Activated CD8-positive, alpha-beta memory T cell treated with anti-CD3 and anti-CD28 coated beads, Interleukin-2, amount 50 U/mL, for 1 hour (primary cell): Measurements from ENCODE around the gene DCHS2.
"Not testable (repeated sequence)": the region's sequence is repeated elsewhere in the genome, so short reads cannot be mapped to it uniquely, and the experiment has no call there.

Source experiments
- DNase-seq: peaks from one replicate; pipeline ENCODE4 v3.0.0-alpha.2; 2020; ENCODE audit errors: extremely low read depth

DCHS2 gene

DNA sequence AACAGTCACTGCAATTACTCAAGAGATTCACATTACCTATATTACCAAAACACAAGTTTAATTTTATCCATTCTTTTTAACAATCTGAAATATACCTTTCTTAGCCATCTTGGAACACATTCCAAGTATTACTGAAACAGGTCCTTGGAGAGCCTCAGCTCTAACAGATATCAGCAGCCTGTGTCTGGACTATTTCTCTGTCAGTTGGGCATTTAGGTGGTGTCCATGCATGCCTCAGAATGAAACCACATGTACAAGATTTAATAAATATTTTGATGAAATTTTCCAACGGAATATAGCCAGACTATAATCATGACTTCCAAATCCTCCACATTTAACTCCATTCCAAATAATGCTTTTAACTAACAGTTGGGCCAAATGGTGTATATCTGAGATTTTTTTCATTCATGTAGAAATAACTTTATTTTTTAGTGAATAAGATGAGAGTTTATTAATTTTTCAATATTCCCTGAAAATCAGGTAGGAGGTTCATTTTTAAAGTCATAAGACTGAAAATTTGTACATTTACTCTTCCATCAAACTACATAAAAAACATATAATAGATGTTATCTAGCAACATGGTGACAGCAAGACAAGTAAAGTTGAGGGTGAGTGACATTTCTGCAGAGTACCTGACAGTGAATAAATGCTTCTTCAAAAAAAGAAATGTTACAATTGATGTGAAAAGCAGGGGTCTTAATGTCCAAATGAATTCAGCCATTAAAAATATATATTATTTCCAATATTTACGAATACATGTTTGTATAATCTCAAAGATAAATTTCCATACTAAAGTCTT is 174.2 kb downstream of the DCHS2 start:
- DNase-seq: no peak

DNA sequence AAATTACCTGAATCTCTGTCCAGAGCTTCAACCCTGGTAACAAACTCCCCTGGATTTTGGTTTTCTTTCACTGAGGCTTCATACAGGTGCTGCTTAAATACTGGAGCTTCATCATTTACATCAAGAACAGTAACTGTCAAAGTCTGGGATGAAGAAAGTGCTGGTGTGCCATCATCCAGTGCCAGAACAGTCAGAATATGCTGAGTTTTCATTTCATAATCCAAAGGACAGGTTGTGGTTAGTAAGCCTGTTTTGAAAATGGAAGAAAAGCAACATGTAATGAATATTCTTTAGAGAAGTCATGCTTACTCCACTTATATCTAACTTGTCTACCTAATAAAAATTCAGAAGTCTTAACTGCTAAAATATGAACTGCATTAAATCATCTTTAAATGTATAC is 175.9 kb downstream of the DCHS2 start:
- DNase-seq: no peak

- DNase-seq: no peak
These were observed 177.4 kb downstream of the DCHS2 start for GRCh38 chr4:154314248-154314647.

DNA sequence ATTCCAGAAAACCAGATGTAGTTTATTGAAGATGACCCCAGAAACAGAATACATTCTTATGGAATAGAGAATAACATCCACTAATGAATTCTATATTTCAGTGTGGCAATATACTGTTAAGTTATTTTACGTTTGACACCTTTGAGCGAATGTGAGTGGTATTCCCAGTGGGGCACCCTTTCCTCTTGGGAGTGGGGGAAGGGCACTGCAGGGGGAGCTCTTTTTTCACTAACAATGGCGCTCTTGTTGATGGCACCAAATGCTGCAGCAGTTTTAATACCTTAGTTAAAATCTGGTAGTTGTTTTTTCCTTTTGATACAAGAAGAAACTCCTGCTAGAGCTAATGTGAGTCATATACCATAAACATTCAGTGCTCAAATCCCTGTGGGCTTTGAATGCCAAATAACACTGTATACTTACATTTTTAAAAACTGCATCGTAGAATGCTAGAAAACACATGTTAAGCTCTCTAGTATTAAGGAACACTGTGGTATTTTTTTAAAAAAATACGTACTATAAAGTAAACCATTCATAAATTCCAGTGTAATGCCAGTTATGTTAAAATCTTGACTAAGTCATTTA is 178.5 kb downstream of the DCHS2 start:
- no peak for DNase-seq

GRCh38 chr4:154312246-154312645 is 179.4 kb downstream of the DCHS2 start:
- no peak for DNase-seq

- no peak for DNase-seq
These were observed 181.0 kb downstream of the DCHS2 start for GRCh38 chr4:154310578-154310977.

GRCh38 chr4:154308207-154308606 is 183.4 kb downstream of the DCHS2 start:
- no peak for DNase-seq

DNA sequence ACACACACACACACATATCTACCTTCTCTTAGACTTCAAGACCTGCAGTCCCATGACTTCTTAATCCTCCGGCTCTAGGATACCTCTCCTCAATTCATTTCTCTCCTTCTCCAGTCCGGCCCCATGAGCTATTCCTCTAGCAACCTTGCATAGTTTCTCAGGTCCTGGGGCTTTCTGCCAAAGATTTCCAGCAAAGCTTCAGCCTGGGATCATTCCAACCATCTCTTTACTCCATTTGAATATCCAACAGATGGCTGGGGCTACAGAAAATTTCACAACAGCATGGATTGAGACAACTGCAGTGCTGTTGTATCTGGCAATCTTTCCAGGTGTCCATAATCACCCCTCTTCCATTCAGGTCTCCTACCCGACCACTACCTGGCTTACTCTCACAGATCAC is 184.1 kb downstream of the DCHS2 start:
- no peak for DNase-seq

DNA sequence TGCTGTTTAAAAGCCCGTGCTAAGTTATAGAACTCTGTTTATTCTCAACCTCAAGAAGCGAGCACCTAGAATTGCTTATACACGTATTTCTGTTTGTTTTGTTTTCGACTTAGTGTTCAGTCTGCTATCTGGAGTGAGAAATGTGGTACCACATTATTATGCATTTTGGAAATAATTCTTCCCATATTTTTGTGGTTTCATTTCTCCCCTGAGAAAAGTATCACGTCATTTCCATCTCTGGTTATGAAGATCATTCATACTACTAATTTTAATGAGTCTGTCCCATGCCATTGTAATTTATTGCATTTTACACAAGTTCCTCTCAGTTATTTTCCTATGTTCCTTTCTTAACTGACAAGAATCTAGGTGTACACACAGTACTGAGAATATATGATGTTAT is 186.0 kb downstream of the DCHS2 start:
- no peak for DNase-seq

DNA sequence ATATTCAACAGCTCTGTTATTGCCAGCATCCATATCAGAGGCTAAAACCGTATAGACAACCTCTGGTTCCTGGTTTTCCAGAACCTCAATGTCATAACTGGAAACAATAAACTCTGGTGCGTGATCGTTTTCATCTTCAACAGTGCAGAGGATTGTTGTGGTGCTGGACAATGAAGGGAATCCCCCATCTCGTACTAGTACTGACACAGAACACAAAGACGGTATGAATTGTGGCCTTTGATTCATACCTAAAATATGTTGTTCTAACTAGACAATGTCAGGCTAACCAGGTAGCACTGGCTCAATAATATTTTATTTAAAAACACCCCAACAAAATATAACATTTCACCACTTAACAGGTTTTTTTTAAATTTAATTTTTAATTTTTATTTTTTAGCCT is 186.9 kb downstream of the DCHS2 start:
- no peak for DNase-seq

DNA sequence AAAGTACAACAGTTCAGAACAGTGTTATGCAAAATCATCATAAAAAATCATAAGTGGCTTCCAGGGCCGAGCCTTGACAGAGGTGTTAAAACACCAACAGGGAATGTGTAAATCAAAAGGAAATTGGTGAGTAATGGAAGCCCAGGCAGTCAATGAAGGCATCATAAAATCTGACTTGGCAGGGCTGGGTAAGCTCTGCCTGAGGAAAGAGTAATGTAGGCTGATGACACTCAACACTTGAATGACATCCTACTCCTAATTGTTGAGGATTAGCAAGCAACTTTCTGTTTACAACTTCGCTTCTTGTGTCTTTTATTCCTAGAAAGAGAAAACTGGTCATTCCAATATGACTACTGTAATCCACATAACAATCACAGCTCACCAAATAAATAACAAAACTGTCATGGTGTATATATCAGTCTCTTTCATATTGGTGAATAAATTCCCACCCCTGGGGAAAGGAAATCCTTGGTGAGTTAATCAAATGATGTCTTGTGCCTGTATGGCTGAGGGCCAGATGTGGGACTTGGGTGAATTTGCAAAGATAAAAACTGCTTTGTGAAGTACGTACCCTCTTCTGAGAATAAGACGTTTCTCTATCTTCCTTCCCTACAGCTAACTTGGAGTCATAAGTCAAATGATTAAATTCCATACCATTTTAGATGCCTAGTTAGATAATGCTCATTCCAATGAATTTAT is 196.8 kb downstream of the DCHS2 start:
- no peak for DNase-seq

DNA sequence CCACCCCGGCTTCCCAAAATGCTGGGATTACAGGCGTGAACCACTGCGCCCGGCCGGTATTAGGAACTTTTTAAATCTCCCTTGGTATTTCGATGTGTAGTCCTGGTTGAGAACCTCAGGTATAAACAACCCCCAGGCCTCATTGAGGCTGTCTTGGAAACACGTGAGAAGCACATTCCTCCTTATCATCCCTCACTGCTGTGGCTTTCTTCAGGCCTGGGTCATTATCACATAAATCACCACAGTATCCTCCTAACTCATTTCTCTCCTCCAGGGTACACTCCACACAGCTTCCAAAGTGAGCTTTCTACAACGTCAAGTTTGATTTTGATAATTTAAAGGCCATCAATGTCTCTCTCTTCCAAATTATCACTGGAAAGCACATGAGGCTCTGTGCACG is 198.2 kb downstream of the DCHS2 start:
- DNase-seq: no peak

DNA sequence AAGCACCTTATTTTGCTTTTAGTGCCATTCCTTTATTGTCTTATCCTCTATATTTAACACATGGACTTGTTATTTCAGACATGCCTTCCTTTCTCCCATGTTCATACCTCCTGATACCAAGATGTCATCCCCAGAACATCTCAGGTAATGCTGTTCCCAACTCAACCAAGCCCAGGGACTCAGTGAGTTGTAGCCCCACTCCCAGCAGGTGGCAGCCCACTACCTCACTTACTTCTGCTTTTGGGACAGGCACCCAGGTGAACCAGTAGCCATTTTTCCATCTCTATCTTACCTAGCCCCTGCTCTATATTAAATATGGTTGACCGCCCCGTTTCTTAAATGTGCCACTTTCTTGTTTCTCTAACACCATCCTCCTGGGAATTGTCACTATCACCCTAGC is 199.0 kb downstream of the DCHS2 start:
- DNase-seq: no peak

DNA sequence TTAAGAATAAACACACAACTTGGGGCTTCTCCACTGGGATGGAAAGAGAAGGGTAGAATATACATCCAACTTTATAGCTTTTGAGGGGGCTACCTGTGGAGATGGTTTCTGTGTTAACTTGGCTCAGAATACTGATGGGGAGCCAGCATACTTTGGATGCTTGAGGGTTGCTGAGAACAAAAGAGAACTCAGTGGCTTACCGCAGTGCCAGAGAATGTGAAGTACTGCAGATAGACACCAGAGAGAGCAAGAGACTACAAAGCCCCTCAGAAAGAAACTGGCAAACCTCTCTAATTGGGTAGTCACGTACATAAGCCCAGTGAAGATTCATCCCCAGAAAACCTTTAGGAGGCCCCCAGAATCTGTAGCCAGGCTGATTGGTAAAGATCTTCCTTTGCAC is 214.4 kb downstream of the DCHS2 start:
- no peak for DNase-seq

DNA sequence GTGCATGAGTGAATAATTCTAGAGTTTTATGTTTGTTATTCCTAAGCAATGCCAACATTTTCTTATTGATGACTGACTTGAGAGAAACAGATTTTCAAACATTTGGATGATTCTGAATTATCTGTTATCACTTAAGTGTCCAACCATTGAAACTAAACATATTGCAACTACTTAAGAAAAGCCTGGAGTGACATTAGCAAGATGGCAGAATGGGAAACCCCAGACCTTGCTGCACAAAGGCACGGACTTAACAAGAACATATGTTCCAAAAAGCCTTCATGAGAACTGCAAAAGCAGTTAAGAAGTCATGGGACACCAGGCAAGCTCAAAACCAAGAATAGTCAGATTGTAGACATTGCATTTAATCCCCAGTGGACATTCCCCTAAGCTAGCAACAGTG is 215.1 kb downstream of the DCHS2 start:
- DNase-seq: no peak

DNA sequence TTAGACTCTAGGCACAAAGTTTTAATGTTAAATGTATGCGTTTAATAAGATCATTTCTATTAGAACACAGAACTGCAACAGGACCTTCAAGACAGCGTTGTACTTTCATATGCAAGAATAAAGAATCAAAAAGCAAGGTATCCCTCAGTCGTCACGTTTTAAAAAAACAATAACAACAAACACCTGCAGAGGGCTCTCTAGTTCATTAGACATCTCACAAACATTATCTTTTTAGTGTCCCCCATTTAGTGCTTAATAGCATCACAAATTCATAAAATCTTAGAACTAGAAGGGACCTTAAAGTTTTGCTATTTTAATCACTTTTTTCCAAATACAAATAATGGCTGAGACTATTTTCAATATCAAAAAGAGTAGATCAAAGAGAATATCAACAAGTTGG is 236.6 kb downstream of the DCHS2 start:
- no peak for DNase-seq

DNA sequence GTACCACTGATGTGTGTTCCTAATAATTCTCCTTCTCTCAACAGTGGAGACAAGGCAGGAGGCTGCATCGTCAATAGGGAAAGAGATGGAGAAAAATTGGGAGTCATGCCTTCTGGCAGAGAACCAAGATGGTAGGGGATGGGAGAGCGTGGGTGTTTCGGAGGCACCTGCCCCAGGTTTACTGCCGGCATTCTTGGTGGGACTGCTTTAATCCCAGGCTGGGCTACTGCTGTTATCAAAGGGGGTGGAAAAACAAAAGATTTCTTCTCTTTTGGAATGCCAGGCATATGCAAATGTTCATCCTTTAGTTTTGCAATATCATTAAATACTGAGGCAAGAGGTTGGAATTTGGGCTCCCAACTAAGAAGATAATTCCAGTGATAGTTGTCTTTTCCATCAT is 257.0 kb downstream of the DCHS2 start:
- DNase-seq: no peak

DNA sequence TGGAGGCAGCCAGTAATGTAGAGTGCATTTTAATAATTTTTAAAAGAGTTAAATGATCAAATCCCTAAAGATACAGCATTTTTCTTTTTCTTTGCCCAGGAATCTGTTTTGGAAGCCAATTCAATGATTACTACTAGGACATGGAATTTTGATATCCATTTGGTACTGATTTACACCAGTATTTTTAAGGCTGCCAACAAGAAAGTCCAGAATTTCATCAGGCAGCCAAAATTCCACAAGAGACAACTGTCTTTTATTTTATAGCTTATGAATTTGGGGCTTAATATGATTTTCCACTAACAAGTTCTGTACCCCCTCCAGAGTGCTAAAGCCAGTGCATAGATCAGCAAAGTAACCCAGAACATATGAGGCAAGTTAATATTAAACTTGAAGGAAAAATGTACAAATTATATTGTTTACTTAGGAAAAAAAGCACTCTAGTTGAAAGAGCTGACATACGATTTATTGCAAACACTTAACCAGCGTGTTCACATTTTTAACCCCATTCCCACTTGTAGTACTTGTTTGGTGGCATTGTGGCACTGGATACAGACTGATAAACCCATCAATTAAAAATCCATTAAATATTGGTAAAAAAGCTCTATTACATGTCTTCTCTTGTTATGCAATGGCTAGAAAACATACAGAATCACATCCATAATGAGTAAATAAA is 259.7 kb downstream of the DCHS2 start:
- no peak for DNase-seq

DNA sequence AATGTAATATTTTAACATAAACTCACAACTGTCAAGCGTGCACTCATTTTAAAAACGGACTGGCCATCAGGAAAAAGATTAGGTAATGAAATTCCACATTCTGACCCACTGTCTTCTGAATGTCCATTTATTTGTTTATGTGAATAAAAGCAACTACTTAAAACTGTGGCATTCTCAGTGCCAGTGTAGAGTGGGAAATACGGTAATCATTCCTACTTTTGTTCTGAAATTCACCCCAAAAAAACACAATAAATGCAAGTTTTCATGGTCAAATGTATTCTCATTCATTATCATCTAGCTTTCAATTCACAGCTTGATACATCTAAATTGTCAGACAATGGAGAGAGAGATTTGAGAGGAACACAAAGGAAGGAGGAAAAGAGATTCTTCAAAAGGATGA is 260.9 kb downstream of the DCHS2 start:
- DNase-seq: no peak

GRCh38 chr4:154230091-154230490 is 261.5 kb downstream of the DCHS2 start:
- DNase-seq: no peak

GRCh38 chr4:154222875-154223274 is 268.7 kb downstream of the DCHS2 start:
- DNase-seq: no peak

GRCh38 chr4:154218051-154218450 is 273.5 kb downstream of the DCHS2 start:
- no peak for DNase-seq

- DNase-seq: not testable (repeated sequence)
These were observed 274.2 kb downstream of the DCHS2 start for GRCh38 chr4:154217384-154217783.
